Measurements from ENCODE around the gene CTNNAL1.

DNA sequence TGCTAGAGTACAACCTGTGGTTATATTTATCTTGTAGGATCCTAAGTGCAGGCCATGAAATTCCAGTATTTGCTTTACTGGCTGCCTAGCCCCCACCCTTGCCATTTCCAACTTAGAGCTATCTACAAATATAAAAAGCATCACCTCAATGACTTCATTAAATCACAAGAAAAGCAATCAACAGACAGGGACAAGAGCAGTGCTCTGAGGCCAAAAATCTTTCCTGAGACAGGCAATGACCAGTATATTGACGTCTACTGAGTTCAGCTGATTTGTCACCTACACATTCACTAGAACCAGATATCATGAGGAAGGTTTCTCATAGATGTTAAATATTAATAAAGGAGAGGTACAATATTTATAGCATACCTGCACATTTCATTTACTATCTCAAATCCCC is 38.4 kb upstream of the CTNNAL1 start:
- TF ChIP-seq, protein P1, sequence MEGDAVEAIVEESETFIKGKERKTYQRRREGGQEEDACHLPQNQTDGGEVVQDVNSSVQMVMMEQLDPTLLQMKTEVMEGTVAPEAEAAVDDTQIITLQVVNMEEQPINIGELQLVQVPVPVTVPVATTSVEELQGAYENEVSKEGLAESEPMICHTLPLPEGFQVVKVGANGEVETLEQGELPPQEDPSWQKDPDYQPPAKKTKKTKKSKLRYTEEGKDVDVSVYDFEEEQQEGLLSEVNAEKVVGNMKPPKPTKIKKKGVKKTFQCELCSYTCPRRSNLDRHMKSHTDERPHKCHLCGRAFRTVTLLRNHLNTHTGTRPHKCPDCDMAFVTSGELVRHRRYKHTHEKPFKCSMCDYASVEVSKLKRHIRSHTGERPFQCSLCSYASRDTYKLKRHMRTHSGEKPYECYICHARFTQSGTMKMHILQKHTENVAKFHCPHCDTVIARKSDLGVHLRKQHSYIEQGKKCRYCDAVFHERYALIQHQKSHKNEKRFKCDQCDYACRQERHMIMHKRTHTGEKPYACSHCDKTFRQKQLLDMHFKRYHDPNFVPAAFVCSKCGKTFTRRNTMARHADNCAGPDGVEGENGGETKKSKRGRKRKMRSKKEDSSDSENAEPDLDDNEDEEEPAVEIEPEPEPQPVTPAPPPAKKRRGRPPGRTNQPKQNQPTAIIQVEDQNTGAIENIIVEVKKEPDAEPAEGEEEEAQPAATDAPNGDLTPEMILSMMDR (IDR thresholded peaks at IDR 0.05), result no peak
- no peak for TF ChIP-seq POLR2A (IDR thresholded peaks at IDR 0.05)

Data from thyroid gland (tissue), 4 donors.